Activated naive CD8-positive, alpha-beta T cell treated with anti-CD3 and anti-CD28 coated beads, Interleukin-2, amount 10 ng/mL, durations not matched to agents 7 days and 5 days (primary cell): Measurements from ENCODE around the gene BAG5. TPM values are rescaled to one million over a fixed set of nuclear protein-coding genes. Genes with fewer than 3 reads are reported as not detected.

ENCODE experiments used
- ATAC-seq: fragments of 150-1000 bp; cut with Tn5 transposase; one replicate; pipeline ENCODE4 v1.10.0; 2021; ENCODE audit warnings: low read depth, moderate library complexity
- POLR2A ChIA-PET: fragments of 350-600 bp; sonication (Branson Sonifier 250); formaldehyde crosslinking; loops from one replicate; lab custom pipeline; 2021; ENCODE audit warnings: antibody characterized with exemption; lab: Charles Lee
- DNase-seq: peaks from one replicate; pipeline ENCODE4 v3.0.0; 2021
- H3K27ac Mint-ChIP-seq: one replicate; pipeline ENCODE4 v1.8.0; 2022; ENCODE audit warnings: mild to moderate bottlenecking, mixed read lengths
- H3K27me3 Mint-ChIP-seq: one replicate; pipeline ENCODE4 v1.8.0; 2022; ENCODE audit warnings: mild to moderate bottlenecking, moderate library complexity, mixed read lengths
- H3K36me3 Mint-ChIP-seq: one replicate; pipeline ENCODE4 v1.8.0; 2021; ENCODE audit warnings: mild to moderate bottlenecking, mixed read lengths
- H3K4me1 Mint-ChIP-seq: one replicate; pipeline ENCODE4 v1.8.0; 2021; ENCODE audit warnings: mixed read lengths
- H3K4me3 Mint-ChIP-seq: one replicate; pipeline ENCODE4 v1.8.0; 2022; ENCODE audit warnings: mild to moderate bottlenecking, moderate library complexity, mixed read lengths
- H3K9me3 Mint-ChIP-seq: one replicate; pipeline ENCODE4 v1.8.0; 2021; ENCODE audit warnings: mixed read lengths
- total RNA-seq, 2 experiments: library from RNA; stranded (reverse); gene quantifications; one replicate each; pipeline ENCODE4 v1.2.3, GENCODE V29; 2021

BAG5 gene
- total RNA-seq, 2 experiments from 2014 or later = 31.7 to 32.3 TPM

GRCh38 chr14:103508521-103509329 is 53.7 kb downstream of the BAG5 start:
- H3K36me3 Mint-ChIP-seq = peaks cover 11% of the 10 kb centered on the region
- ATAC-seq (no peak), DNase-seq (no peak)
- no peaks in the 10 kb centered on the region for H3K4me1 Mint-ChIP-seq
- no peaks in the 10 kb centered on the region for H3K9me3 Mint-ChIP-seq
- no peak overlapping the region for H3K4me3 Mint-ChIP-seq
- H3K27me3 Mint-ChIP-seq = no peaks in the 10 kb centered on the region
- no peak overlapping the region for H3K27ac Mint-ChIP-seq
- POLR2A ChIA-PET = no interaction called here

GRCh38 chr14:103507751-103508150 is 54.7 kb downstream of the BAG5 start:
- H3K4me3 Mint-ChIP-seq = no peak overlapping the region
- H3K4me1 Mint-ChIP-seq = no peaks in the 10 kb centered on the region
- no peak overlapping the region for H3K27ac Mint-ChIP-seq
- ATAC-seq (no peak), DNase-seq (no peak)
- H3K9me3 Mint-ChIP-seq = no peaks in the 10 kb centered on the region
- no peaks in the 10 kb centered on the region for H3K27me3 Mint-ChIP-seq
- H3K36me3 Mint-ChIP-seq = peaks cover 14% of the 10 kb centered on the region
- POLR2A ChIA-PET = no interaction called here

Other genes with a start within 250 kb of the BAG5 start
- gene EIF5, start 228.4 kb downstream of the BAG5 start, total RNA-seq = 100 to 1,000 TPM; 202 to 222 TPM
- gene MARK3, start 177.2 kb downstream of the BAG5 start, total RNA-seq = 10 to 100 TPM; 87.4 to 88.0 TPM
- gene CKB, start 39.8 kb downstream of the BAG5 start, total RNA-seq = 1 to 10 TPM; 4.3 to 4.4 TPM
- 1 to 10 TPM; 7.8 to 9.2 TPM for gene TRMT61A, start 33.5 kb downstream of the BAG5 start, total RNA-seq
- gene COA8, start 303 bp upstream of the BAG5 start, total RNA-seq = 10 to 100 TPM; 26.7 to 29.5 TPM
- 100 to 1,000 TPM; 197 to 200 TPM for gene KLC1, start 66.6 kb upstream of the BAG5 start, total RNA-seq
- gene XRCC3, start 152.8 kb upstream of the BAG5 start, total RNA-seq = 10 to 100 TPM; 35.5 to 41.3 TPM
- gene ZFYVE21, start 153.2 kb upstream of the BAG5 start, total RNA-seq = 10 to 100 TPM; 18.5 to 19.5 TPM